ENCODE data around the gene ACTL6B. TPM values are rescaled to one million over a fixed set of nuclear protein-coding genes. Genes with fewer than 3 reads are reported as not detected.

Gene ACTL6B
- total and polyA plus RNA-seq, 9 of the 15 experiments (the other 6 are each of a cell fraction or from before 2014, with no cell fraction given) = not detected

DNA sequence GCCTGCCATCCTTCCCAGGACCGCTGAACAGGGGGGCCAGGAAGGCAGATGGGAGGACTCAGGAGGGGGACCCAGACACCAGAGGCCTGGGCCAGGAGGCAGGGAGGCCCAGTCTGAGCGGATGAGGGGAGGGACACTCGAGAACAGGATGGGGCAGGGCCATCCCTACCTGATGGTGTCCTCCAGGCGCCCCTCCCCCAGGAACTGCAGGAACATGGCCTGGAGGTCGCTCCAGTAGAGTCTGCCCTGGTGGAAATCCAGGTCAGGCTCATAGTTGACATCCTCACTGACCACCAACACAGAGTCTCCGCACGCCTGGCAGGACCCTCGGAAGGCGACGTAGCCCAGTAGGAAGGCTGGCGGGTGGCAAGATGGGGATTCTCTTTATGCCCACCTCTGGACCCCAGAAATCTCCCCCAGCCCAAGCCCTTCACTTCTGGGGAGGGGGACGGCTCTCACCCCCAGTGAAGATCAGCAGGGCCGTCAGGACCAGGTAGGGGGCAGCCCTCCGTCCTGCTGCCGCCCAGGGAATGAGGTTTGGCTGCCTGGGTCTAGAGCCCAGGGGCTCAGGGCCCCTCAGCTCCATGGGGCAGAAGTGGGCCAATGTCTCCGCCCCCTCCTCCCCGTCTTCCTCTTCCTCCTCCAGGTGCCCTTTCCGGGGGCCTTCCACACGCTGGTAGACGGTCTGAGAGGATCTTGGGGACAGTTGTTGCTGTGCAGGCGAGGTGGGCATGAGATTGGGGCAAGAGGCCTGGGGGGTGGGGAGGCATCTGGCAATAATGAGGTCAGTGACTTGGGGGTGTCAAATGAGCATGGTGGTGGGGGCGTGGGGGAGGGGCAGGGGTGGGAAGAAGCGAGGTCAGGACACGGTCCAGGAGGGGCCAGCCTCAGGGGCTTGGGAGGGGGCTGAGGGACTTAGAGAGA is 15.5 kb downstream of the ACTL6B start (continued):
- TF ChIP-seq, protein P1, sequence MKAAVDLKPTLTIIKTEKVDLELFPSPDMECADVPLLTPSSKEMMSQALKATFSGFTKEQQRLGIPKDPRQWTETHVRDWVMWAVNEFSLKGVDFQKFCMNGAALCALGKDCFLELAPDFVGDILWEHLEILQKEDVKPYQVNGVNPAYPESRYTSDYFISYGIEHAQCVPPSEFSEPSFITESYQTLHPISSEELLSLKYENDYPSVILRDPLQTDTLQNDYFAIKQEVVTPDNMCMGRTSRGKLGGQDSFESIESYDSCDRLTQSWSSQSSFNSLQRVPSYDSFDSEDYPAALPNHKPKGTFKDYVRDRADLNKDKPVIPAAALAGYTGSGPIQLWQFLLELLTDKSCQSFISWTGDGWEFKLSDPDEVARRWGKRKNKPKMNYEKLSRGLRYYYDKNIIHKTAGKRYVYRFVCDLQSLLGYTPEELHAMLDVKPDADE (conservative IDR thresholded peaks at IDR 0.05; ENCODE audit: control insufficient read depth, low read depth, low read length) = 0 out of 2 replicates have a peak, but pooled peaks have one; percentile 28
- TF ChIP-seq SAFB (IDR thresholded peaks at IDR 0.05; ENCODE audit: borderline replicate concordance, low read depth, low read length) = no peak
- no peak for TF ChIP-seq ZNF830 (CRISPR knock-in tag; IDR thresholded peaks at IDR 0.05)
- no peak for TF ChIP-seq MTA2 (IDR thresholded peaks at IDR 0.05; ENCODE audit: low read depth)
- TF ChIP-seq CBX1 (IDR thresholded peaks at IDR 0.05; ENCODE audit: low read depth) = no peak
- no peak for TF ChIP-seq EZH2 (IDR thresholded peaks at IDR 0.05; ENCODE audit: borderline replicate concordance, low read depth, low read length)
- TF ChIP-seq, protein P2, sequence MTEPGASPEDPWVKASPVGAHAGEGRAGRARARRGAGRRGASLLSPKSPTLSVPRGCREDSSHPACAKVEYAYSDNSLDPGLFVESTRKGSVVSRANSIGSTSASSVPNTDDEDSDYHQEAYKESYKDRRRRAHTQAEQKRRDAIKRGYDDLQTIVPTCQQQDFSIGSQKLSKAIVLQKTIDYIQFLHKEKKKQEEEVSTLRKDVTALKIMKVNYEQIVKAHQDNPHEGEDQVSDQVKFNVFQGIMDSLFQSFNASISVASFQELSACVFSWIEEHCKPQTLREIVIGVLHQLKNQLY (CRISPR knock-in tag; conservative IDR thresholded peaks at IDR 0.05) = no peak
- TF ChIP-seq RBM25 (IDR thresholded peaks at IDR 0.05; ENCODE audit: low read depth, low read length, severe bottlenecking) = no peak
- no peak for TF ChIP-seq EHMT2 (IDR thresholded peaks at IDR 0.05)
- TF ChIP-seq, protein P3, sequence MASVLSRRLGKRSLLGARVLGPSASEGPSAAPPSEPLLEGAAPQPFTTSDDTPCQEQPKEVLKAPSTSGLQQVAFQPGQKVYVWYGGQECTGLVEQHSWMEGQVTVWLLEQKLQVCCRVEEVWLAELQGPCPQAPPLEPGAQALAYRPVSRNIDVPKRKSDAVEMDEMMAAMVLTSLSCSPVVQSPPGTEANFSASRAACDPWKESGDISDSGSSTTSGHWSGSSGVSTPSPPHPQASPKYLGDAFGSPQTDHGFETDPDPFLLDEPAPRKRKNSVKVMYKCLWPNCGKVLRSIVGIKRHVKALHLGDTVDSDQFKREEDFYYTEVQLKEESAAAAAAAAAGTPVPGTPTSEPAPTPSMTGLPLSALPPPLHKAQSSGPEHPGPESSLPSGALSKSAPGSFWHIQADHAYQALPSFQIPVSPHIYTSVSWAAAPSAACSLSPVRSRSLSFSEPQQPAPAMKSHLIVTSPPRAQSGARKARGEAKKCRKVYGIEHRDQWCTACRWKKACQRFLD (CRISPR knock-in tag; IDR thresholded peaks at IDR 0.05) = no peak; the same call in 1 of the 2 replicates
- TF ChIP-seq CBFB (CRISPR knock-in tag; IDR thresholded peaks at IDR 0.05) = peak; percentile 47; the same call in 1 of the 2 replicates
- no peak for TF ChIP-seq ARHGAP35 (IDR thresholded peaks at IDR 0.05; ENCODE audit: partially characterized antibody)
- no peak for TF ChIP-seq SIN3B (IDR thresholded peaks at IDR 0.05; ENCODE audit: low read depth)
- TF ChIP-seq ZSCAN32 (CRISPR knock-in tag; IDR thresholded peaks at IDR 0.05) = no peak
- 0 out of 2 replicates have a peak, but pooled peaks have one; percentile 1 for TF ChIP-seq CREM (IDR thresholded peaks at IDR 0.05; ENCODE audit: low read depth)
- TF ChIP-seq, protein P4, sequence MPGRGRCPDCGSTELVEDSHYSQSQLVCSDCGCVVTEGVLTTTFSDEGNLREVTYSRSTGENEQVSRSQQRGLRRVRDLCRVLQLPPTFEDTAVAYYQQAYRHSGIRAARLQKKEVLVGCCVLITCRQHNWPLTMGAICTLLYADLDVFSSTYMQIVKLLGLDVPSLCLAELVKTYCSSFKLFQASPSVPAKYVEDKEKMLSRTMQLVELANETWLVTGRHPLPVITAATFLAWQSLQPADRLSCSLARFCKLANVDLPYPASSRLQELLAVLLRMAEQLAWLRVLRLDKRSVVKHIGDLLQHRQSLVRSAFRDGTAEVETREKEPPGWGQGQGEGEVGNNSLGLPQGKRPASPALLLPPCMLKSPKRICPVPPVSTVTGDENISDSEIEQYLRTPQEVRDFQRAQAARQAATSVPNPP (IDR thresholded peaks at IDR 0.05; ENCODE audit: borderline replicate concordance, insufficient read depth, insufficient read length) = no peak
- TF ChIP-seq ZNF778 (CRISPR knock-in tag; IDR thresholded peaks at IDR 0.05) = no peak
- TF ChIP-seq KLF6 (CRISPR knock-in tag; IDR thresholded peaks at IDR 0.05; ENCODE audit: borderline replicate concordance) = no peak
- TF ChIP-seq PCBP1 (IDR thresholded peaks at IDR 0.05; ENCODE audit: low read depth, low read length, poor library complexity, severe bottlenecking) = no peak
- TF ChIP-seq XRCC5 (IDR thresholded peaks at IDR 0.05; ENCODE audit: low read depth, low read length) = no peak
- TF ChIP-seq SMAD2 (IDR thresholded peaks at IDR 0.05; ENCODE audit: low read depth, low read length) = no peak
- no peak for TF ChIP-seq NCOA4 (IDR thresholded peaks at IDR 0.05; ENCODE audit: partially characterized antibody)
- TF ChIP-seq MTA3 (IDR thresholded peaks at IDR 0.05; ENCODE audit: borderline replicate concordance) = 0 out of 2 replicates have a peak, but pooled peaks have one; percentile 33

Data from K562 (cell line).